HG02610 (cell line): ENCODE results near the gene LSM4.
"Not testable (repeated sequence)": the region's sequence is repeated elsewhere in the genome, so short reads cannot be mapped to it uniquely, and the experiment has no call there.

Experiments used
- ATAC-seq: cut with Tn5 transposase; IDR thresholded peaks from one replicate; pipeline ENCODE4 v1.9.1; 2021; ENCODE audit warnings: mild to moderate bottlenecking, moderate library complexity; ENCODE audit not compliant: unreplicated experiment

Gene LSM4

GRCh38 chr19:18340990-18341868 is 18.4 kb upstream of the LSM4 start:
- no peak for ATAC-seq

DNA sequence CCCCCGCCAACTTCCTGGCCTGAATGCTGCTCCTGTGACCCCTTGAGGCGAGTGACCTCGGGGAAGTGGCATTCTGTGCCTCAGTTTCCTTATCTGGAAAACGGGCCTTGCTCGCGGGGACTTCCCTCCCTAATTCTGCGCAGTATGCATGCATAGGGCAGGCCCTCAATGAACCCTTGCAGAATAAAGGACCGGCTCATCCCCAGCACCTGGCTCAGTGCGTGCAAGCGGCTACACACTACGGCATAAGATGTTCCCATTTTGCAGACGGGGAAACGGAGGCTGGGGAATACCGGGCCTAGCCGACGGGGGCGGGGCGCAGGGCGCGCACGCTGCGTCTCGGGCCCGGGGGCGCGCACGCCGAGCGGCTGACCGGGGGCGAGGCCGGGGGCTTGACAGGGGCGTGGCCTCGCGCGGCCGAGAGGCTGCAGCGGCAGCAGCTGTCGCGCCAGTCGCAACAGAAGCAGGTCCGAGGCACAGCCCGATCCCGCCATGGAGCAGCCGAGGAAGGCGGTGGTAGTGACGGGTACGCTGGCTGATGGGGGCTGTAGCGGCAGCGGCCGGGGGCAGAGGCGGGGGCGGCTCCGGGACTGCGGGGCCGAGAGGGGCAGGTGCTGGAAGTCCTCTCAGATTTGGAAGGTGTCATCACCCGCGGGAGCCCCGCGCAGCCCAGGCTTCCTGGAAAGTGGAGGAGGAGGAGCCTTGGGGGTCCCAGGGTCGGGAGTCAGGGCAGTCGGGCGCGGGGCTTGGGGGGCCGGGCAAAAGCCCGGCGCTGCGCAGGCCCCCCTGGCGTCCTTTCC is 17.5 kb upstream of the LSM4 start, which contains the start of gene PGPEP1:
Gene PGPEP1 (plus strand): TSS at position 409 of the 800 bp plus-strand sequence. CDS start 84 bp downstream, at position 493.
- peak; percentile 43 for ATAC-seq

GRCh38 chr19:18339723-18340122 is 16.8 kb upstream of the LSM4 start:
- no peak for ATAC-seq

DNA sequence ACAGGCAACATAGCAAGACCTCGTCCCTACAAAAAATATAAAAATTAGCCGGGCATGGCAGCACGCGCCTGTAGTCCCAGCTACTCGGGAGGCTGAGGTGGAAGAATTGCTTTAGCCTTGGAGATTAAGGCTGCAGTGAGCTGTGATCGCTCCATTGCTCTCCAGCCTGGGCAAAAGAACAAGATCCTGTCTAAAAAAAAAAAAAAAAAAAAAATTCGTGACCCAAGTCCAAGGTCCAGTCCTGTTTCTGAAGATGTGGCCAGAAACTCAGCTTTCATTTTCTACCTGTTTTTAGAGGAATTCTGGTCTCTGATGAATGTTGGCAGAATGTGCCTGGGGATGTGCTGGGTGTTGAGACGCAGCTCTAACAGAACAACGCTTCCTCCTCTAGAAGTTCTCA is 15.7 kb upstream of the LSM4 start:
- no peak for ATAC-seq

- ATAC-seq: no peak
Measured at GRCh38 chr19:18336121-18336520, 13.2 kb upstream of the LSM4 start.

DNA sequence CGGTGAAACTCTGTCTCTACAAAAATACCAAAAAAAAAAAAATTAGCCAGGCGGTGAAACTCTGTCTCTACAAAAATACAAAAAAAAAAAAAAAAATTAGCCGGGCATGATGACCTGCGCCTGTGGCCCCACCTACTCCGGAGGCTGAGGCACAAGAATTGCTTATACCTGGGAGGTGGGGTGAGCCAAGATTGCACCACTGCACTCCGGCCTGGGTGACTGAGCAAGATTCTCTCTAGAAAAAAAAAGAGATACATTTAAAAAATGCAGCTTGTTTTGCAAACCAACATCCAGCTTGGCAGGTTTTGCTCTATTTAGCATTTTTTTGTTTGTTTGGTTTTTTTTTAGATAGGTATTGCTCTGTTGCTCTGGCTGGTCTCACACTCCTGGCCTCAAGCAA is 10.8 kb upstream of the LSM4 start:
- ATAC-seq: no peak

- no peak for ATAC-seq
Measured at GRCh38 chr19:18332917-18333530, 10.1 kb upstream of the LSM4 start.

DNA sequence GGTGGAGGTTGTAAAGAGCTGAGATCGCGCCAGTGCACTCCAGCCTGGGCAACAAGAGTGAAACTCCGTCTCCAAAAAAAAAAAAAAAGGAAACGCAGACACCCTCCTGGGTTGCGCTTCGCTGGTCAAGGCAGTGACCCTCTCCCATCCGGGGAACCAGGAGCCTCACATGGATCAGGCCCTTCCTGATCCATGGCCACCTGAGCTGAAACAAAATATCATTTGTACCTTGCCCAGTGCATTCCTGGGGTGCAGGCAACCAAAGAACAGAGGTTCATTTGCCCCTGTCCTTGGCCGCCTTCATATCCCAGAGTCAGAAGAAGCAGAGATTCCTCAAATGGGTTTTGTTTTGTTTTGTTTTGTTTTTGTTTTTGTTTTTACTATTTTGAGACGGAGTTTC is 8.0 kb upstream of the LSM4 start:
- ATAC-seq: no peak

DNA sequence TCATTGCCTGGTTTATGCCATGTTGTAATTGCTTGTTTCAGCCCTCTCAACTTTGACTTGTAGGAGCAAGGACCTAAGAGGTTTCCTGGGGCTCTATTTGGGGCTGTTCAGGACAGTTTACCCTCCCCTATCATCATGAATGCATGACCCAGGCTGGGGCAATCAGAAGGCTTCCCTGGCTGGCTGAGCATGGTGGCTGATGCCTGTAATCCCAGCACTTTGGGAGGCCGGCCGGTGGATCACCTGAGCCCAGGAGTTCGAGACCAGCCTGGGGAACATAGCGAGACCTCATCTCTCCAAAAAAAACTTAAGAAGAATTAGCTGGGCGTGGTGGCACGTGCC is 6.1 kb upstream of the LSM4 start:
- no peak for ATAC-seq

DNA sequence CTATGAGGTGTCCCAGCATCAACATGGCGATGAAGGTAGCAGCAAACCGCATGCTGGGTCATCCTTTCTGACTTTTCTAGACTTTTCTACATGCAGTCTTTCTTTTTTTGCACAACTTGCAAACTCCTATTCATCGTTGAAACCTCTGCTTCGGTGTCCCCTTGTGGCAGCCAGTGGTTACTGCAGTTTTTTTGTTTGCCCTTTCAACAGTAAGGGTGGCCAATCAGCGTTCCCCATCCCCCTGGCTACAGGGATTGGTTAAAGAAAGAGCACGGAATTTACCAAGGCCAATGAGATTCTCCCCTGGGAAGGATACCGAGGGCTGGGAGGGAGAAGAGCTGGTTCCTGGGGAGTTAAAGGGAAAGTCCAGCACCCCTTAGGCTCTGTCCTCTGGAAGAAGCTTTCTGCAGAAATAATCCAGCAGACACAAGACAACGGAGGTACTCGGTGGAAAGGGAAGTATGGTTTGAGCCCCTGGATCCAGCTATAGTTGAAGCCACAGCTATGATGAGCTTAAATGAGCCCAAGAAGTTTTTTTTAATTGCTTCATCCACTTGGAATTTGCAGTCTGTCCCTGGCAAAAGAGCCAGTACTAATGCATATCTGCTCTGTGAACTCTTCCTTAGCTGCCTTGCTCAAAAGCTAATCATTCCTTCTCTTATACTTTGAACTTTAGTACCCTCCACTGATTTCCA is 5.6 kb upstream of the LSM4 start:
- ATAC-seq: peak; percentile 82

DNA sequence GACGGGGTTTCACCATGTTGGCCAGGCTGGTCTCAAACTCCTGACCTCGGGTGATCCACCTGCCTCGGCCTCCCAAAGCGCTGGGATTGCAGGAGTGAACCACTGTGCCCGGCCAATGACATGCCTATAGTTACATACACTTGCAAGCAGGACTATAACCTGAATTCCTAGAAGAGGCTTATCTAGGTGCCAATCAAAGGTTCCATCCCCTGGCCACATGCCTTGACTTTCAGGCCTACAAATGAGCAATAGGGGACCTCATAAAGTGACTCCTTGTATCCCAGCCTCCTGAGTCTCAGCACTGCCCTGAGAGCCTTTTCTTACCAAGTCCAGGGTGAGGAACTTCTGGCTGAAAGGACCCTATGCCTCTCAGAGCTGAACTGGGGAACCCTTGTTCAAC is 3.9 kb upstream of the LSM4 start:
- ATAC-seq: no peak

DNA sequence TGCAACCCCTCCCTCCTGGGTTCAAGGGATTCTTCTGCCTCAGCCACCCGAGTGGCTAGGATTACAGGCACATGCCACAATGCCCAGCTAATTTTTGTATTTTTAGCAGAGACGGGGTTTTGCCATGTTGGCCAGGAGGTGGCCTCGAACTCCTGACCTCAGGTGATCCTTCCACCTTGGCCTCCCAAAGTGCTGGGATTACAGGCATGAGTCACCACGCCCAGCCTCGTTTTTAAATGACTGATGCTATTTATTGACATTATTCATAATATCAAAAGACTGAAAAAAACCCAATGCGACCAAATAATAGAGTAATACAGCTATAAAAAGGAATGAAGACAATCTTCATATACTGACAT is 1.5 kb upstream of the LSM4 start:
- not testable (repeated sequence) for ATAC-seq

GRCh38 chr19:18322318-18322758 is 538 bp downstream of the LSM4 start:
- ATAC-seq: no peak

DNA sequence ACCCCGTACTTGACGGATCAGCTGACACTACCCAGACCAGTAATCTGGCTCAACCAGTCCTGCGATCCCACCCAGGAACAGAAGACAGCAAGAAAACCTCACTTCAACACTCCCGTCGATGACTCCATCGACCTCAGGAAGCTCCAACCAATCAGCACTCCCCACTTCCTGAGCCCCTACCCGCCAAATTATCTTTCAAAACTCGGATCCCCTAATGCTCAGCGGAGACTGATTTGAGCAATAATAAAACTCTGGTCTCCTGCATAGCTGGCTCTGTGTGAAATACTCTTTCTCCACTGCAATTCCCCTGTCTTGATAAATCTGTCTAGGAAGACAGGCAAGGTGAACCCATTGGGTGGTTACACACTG is 1.2 kb downstream of the LSM4 start:
- ATAC-seq: no peak

DNA sequence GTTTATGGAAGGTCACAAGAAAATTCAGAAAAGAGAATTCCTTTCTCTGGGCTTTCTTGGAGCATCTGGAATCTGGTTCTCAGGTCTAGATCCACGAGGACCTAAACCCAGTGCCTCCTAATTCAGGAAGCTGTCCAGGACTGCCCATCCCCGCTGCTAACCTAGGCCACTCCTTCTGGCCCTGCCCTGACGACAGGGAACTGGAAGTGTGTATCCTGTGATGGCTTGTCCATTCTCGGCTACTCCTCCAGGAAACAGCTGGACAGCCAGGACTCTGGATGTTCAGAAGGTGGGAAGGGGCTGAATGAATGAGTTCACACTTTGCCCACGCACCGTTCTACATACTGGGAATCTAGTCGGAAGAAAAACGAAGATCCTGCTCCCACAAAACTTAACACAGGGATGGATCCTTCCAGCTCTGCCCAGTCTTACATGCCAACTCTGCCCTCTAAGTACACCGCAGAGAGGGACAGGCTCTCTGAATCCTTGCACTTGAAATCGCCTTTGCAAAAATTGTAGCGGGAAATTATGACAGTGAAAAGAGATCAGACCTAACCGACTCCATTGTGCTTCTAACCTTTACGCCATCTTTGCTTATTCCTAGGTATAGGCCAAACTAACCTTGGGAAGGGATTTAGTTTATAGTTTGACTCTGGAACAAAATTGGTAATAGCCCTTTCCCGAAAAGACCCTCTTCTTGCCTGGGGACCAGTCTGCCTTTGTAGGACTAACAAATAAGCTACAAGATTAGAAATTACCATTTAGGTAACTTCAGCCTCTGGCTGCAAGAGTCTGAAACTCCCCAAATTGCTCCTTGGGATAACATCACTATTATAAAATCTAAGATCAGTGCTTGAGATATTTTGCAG is 1.8 kb downstream of the LSM4 start:
- ATAC-seq: no peak

DNA sequence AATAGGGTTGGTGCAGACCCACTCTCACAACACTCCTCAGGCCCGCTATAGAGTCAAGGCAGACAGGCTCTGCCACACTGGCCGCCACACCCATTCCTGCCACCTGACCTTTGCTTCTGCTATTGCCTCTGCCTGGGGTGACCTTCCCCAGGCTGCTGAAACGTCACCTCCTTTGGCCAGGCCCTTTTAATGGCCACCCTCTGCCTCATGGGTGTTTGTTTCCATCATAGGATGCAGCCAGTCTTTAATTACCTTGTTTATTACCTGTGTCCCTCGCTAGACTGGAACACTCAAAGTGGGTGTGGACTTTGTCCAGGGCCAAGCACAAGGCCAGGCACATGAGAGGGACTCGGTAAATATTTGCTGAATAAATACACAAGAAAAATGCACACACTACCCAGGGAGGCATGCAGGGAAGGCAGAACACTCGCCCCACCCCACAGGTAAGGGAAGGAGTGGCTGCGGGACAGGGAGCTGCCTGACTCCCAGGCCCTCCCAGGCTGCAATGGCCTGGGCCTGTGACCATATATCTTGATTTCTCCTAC is 3.2 kb downstream of the LSM4 start:
- ATAC-seq: no peak

GRCh38 chr19:18317961-18318800 is 4.7 kb downstream of the LSM4 start:
- no peak for ATAC-seq

DNA sequence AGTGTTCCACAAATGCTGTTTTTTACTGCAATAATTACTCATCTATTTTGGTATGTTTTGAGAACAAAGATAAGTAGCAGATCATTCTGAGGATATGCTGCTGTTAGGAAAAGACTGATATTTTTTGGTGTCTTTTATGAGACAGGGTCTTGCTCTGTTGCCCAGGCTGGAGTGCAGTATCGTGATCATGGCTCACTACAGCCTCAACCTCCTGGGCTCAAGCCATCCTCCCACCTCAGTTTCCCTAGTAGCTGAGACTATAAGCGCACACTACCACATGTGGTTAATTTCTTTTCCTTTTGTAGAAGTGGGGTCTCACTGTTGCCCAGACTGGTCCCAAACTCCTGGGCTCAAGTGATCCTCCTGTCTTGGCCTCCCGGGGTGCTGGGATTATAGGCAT is 9.5 kb downstream of the LSM4 start:
- no peak for ATAC-seq

DNA sequence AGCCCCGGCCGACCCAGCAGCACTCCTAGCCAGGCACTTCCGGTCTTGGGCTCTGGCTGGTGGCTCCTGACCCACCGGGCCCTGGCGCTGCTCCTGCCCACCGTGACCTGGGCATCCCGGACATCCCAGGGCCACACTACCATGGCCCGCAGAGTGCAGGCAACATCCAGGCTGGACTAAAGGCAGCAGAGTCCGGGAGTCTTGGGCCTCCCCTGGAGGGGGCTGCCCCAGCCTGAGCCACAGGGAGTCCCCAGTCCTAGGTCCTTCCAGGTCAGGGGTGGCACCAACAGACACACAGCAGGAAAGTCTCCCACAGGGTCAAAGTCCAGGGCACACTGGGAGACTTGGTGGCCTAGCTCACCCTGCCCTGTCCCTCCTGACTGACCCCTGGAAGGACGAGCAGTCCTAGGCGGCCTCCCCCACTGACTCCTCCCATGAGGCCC is 10.8 kb downstream of the LSM4 start:
- ATAC-seq: no peak
